GM19099 (cell line): ENCODE results near the gene PSMA5.

Source experiments
- POLR2A ChIP-seq: IDR thresholded peaks from 3 replicates; pipeline ENCODE4 v1.6.1; 2011; ENCODE audit warnings: low read depth; ENCODE audit not compliant: insufficient read length; ENCODE audit errors: extremely low read depth

The PSMA5 gene

GRCh38 chr1:109396513-109396839, 29.8 kb downstream of the PSMA5 start:
- TF ChIP-seq POLR2A, result no peak

DNA sequence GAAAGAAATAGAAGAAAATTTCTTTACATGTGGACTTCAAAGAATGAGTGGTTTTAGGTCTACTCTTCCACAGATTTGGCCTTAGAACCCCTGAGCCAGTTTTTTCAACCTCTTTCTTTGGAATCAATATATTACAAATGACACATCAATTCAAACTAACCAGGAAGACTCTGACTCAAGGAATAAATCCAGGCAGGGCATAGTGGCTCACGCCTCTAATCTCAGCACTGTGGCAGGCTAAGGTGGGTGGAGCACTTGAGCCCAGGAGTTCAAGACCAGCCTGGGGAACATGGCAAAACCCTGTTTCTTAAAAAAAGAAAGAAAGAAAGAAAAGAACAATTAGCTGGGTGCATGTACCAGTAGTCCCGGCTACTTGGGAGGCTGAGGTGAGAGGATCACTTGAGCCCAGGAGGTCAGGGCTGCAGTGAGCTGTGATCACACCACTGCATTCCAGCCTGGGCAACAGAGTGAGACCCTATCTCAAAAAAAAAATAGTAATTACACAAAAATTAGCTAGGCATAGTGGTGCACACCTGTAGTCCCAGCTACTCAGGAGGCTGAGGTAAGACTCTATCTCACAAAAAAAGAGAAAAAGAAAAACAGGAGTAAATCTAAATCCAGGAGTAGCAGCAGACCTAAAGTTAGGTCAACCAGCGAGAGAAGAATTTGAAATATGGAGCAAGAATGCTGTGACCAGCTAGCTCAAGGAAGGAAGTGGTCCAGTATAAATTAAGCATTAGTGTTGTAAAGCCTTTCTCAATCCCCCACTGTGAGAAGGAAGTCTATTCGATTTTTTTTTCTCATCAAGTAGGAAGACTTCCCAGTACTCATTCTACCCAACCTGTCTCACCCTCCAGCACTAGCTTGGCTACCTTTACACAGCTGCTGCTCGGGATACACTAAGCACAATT, 30.4 kb downstream of the PSMA5 start:
- TF ChIP-seq POLR2A, result no peak

DNA sequence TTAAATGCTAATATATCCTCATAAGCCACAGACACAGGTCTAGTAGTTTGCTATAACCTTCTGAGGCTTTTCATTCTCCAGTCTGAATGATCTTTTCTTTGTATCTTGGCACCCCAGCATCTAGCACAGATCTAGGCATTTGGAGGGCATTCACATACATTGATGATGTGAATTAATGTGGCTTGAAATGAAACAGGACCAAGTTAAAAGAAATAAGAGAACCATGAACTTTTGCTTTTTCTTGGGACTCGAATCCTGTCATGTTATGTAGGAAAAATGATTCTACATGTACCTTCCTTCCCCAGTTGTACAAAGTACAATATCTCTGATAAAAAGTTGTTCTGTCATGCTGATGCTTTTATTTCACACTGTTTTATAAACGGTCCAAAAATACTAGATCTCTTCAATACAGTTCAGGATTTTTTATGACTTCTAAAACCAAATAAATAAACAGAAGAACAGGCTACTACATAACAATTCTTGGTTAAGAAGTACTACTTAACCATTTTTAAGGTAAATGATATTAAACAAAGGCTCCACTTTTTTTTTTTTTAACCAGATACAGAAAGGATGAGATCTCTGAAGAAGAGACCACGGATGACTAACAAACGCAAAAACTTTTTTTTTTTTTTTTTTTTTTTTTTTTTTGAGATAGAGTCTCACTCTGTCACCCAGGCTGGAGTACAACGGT, 31.5 kb downstream of the PSMA5 start:
- no peak for TF ChIP-seq POLR2A

- TF ChIP-seq POLR2A, result no peak
Observed at GRCh38 chr1:109393617-109394233, 32.5 kb downstream of the PSMA5 start.

GRCh38 chr1:109392788-109393616, 33.2 kb downstream of the PSMA5 start:
- TF ChIP-seq POLR2A, result no peak

- no peak for TF ChIP-seq POLR2A
Observed at GRCh38 chr1:109392037-109392787, 34.0 kb downstream of the PSMA5 start.

DNA sequence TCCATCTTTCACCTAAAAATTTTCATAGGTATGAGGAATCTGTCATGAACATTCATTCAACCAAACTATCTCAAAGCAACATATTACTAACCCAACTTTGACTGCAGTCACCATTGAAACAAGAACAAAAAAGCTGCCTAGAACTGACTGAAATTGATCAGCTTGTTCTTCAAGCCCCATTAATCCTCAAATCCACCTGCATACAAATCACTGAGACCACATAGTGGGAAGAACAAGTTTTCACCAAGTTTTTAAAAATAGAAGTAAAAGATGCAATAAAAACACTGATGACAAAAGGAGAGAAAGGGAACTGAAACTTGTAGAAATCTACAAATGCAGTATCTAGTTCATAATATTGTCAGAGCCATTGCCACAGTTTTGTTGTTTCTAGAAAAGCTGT, 34.6 kb downstream of the PSMA5 start:
- TF ChIP-seq POLR2A, result no peak

DNA sequence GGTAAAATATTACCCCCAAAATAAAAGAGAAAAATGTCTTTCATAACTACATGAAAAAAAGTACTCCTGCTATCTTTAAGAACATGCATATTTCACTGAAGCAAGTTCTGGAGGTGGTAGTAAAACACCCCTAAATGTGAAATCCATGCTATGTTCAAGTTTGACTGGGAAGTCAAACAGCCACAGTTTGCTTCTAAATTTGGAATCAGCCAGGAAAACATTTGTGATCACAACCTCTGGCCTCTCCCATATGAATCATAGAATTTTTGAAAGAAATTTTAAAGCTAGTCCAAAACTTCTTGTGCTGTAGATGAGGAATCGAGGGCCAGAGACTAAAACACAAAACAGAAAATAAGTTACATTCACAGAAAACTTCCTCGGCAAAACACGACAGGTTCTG, 35.1 kb downstream of the PSMA5 start:
- TF ChIP-seq POLR2A, result no peak

GRCh38 chr1:109389638-109390341, 36.5 kb downstream of the PSMA5 start:
- no peak for TF ChIP-seq POLR2A

- TF ChIP-seq POLR2A, result no peak
Observed at GRCh38 chr1:109388884-109389637, 37.2 kb downstream of the PSMA5 start.

DNA sequence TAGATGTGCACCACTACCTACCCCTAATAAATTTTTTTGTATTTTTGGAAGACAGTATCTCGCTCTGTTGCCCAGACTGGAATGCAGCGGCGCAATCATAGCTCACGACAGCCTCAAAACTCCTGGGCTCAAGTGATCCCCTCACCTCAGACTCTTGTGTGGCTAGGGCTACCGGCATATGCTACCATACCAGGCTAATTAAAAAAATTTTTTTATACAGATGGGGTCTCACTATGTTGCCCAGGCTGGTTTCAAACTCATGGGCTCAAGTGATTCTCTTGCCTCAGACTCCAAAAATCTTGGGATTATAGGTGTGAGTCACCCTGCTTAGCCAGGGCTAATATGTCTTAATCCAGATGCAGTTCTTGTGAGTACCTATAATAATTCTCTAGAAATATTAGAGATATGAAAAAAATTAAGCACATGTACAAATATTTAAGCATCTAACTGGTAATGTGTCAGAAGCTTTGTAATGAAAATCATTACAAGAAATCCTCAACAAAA, 38.0 kb downstream of the PSMA5 start:
- TF ChIP-seq POLR2A, result no peak

DNA sequence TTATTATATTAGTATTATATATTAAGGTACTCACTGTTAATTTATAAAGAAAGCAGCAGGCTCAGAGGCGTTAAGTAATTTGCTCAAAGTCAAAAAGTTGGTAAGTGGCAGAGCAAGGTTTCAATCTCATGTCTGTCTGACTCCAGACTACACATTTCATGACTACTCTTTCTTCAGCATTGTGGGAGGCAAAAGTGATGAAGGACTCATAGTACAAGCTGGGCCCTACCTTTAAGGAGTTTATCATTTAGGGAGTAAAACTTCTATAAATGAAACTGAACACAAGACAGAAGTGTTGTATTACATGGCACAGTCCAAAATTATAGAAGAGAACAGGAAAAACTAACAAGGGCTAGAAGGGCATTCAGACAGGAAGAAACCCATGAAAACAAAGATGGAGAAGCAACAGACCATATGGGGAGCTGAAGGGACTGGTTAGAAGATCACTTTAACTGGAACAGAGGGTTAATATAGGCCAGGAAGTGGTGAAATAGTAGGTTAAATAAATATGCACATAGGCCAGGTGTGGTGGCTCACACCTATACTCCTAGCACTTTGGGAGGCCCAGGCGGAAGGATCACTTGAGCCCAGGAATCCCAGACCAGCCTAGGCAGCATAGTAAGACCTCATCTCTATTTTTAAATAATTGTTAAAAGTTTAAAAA, 40.1 kb downstream of the PSMA5 start:
- no peak for TF ChIP-seq POLR2A

GRCh38 chr1:109385417-109385816, 40.8 kb downstream of the PSMA5 start:
- TF ChIP-seq POLR2A, result no peak

DNA sequence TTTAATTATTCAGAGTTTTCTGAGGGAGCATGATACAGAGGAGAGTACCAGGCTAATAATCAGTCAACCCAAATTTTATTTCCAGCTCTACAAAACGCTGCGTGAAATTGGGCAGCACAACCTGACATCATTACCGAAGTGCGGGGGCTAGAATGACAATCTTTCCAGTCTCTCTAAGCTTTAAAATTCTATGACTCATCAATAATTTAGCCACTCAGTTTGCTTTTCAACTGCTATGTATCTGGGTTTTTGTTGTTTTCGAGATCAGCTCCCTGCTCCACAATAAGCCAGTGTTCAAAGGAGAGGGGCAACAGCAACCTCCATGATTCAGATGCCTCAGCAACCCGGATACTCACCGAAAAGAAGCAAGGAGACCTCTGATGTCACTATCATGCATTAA, 42.4 kb downstream of the PSMA5 start:
- TF ChIP-seq POLR2A, result no peak
